GM19452 (cell line): ENCODE measurements around the gene HEYL.
A peak's percentile ranks its signal among the peaks of the same experiment; 100 is the strongest.

Experiments
- ATAC-seq: cut with Tn5 transposase; IDR thresholded peaks from one replicate; pipeline ENCODE4 v1.9.1; 2021; ENCODE audit not compliant: unreplicated experiment

HEYL gene

GRCh38 chr1:39668111-39668510, 28.7 kb upstream of the HEYL start:
- ATAC-seq: no peak

- peak; percentile 86 for ATAC-seq
These were observed 27.3 kb upstream of the HEYL start for GRCh38 chr1:39666772-39667171.

- ATAC-seq: no peak
These were observed 24.1 kb upstream of the HEYL start for GRCh38 chr1:39663559-39663958.

- no peak for ATAC-seq
These were observed 23.4 kb upstream of the HEYL start for GRCh38 chr1:39662861-39663260.

- ATAC-seq: no peak
These were observed 20.1 kb upstream of the HEYL start for GRCh38 chr1:39659538-39659937.

GRCh38 chr1:39659110-39659509, 19.7 kb upstream of the HEYL start:
- ATAC-seq: no peak

GRCh38 chr1:39657923-39658485, 18.6 kb upstream of the HEYL start:
- ATAC-seq: no peak

- no peak for ATAC-seq
These were observed 18.0 kb upstream of the HEYL start for GRCh38 chr1:39657402-39657801.

GRCh38 chr1:39656391-39656790, 16.9 kb upstream of the HEYL start:
- ATAC-seq: no peak

GRCh38 chr1:39655578-39656268, 16.3 kb upstream of the HEYL start:
- ATAC-seq: no peak

- ATAC-seq: no peak
These were observed 14.8 kb upstream of the HEYL start for GRCh38 chr1:39654291-39654690.

GRCh38 chr1:39653546-39654031, 14.1 kb upstream of the HEYL start:
- no peak for ATAC-seq

GRCh38 chr1:39652554-39652953, 13.1 kb upstream of the HEYL start:
- no peak for ATAC-seq

GRCh38 chr1:39652105-39652504, 12.7 kb upstream of the HEYL start:
- no peak for ATAC-seq

- no peak for ATAC-seq
These were observed 11.0 kb upstream of the HEYL start for GRCh38 chr1:39650431-39650830.

GRCh38 chr1:39649636-39650185, 10.3 kb upstream of the HEYL start:
- no peak for ATAC-seq

GRCh38 chr1:39648496-39648895, 9.1 kb upstream of the HEYL start:
- ATAC-seq: no peak

- ATAC-seq: no peak
These were observed 7.8 kb upstream of the HEYL start for GRCh38 chr1:39647247-39647646.

- no peak for ATAC-seq
These were observed 7.0 kb upstream of the HEYL start for GRCh38 chr1:39646232-39647081.

- no peak for ATAC-seq
These were observed 6.1 kb upstream of the HEYL start for GRCh38 chr1:39645411-39646043.

GRCh38 chr1:39643705-39644104, 4.3 kb upstream of the HEYL start:
- ATAC-seq: no peak
